Keratinocyte (primary cell): ENCODE measurements around the gene SIGLEC6. TPM values are rescaled to one million over a fixed set of nuclear protein-coding genes. Genes with fewer than 3 reads are reported as not detected.

Source experiments
- DNase-seq: peaks from one replicate; pipeline ENCODE4 v3.0.0-alpha.2; 2011; ENCODE audit warnings: low read depth, missing footprints, low spot score
- FAIRE-seq: peaks from 2 replicates; lab custom pipeline; 2011; peaks lifted over from hg19 to GRCh38; lab: Jason Lieb, UNC
- H2AFZ ChIP-seq: 2 replicates; pipeline ENCODE4 v1.6.0; 2012; ENCODE audit warnings: low read length, control low read depth, inconsistent platforms; ENCODE audit not compliant: control insufficient read depth
- H3K27ac ChIP-seq: 2 replicates; pipeline ENCODE4 v1.5.1; 2011; ENCODE audit warnings: low read length; ENCODE audit not compliant: control insufficient read depth, insufficient read depth
- H3K27me3 ChIP-seq: 3 replicates; pipeline ENCODE4 v1.6.0; 2011; ENCODE audit warnings: low read length; ENCODE audit not compliant: control insufficient read depth, insufficient read depth; ENCODE audit errors: extremely low read depth
- H3K36me3 ChIP-seq, 2 experiments: 2 replicates in 1 of 2; 3 replicates in 1 of 2; pipeline ENCODE4 v1.5.1; 2011; ENCODE audit warnings: low read length in 2 of 2, mild to moderate bottlenecking in 1 of 2; ENCODE audit not compliant: control insufficient read depth in 2 of 2, insufficient read depth in 2 of 2; ENCODE audit errors: extremely low read depth in 1 of 2
- H3K4me1 ChIP-seq: 3 replicates; pipeline ENCODE4 v1.5.1; 2011; ENCODE audit warnings: low read length; ENCODE audit not compliant: control insufficient read depth, insufficient read depth; ENCODE audit errors: extremely low read depth
- H3K4me2 ChIP-seq: 3 replicates; pipeline ENCODE4 v1.6.0; 2011; ENCODE audit warnings: low read depth, low read length; ENCODE audit not compliant: control insufficient read depth, insufficient read depth; ENCODE audit errors: extremely low read depth
- H3K4me3 ChIP-seq, 3 experiments: fragments of 200-600 bp in 1 of 3; sonication (generic) in 1 of 3; 2 replicates in 2 of 3; 3 replicates in 1 of 3; pipeline ENCODE4 v1.5.1; 2011 to 2016; ENCODE audit warnings: low read length in 3 of 3, mild to moderate bottlenecking in 3 of 3, control low read depth in 2 of 3, inconsistent platforms in 1 of 3, low read depth in 1 of 3, mixed read lengths in 1 of 3, mixed run types in 1 of 3, moderate library complexity in 1 of 3; ENCODE audit not compliant: control insufficient read depth in 2 of 3, insufficient read depth in 2 of 3; ENCODE audit errors: extremely low read depth in 1 of 3
- H3K79me2 ChIP-seq: 2 replicates; pipeline ENCODE4 v1.6.0; 2012; ENCODE audit warnings: low read length; ENCODE audit not compliant: control insufficient read depth, insufficient read depth
- H3K9ac ChIP-seq: 3 replicates; pipeline ENCODE4 v1.6.0; 2011; ENCODE audit warnings: low read length; ENCODE audit not compliant: control insufficient read depth, insufficient read depth; ENCODE audit errors: extremely low read depth
- H3K9me1 ChIP-seq: 3 replicates; pipeline ENCODE4 v1.6.0; 2011; ENCODE audit warnings: low read length; ENCODE audit not compliant: control insufficient read depth, insufficient read depth; ENCODE audit errors: extremely low read depth
- H3K9me3 ChIP-seq: 2 replicates; pipeline ENCODE4 v1.5.1; 2012; ENCODE audit warnings: low read depth, low read length; ENCODE audit not compliant: control insufficient read depth
- H4K20me1 ChIP-seq: 3 replicates; pipeline ENCODE4 v1.6.0; 2011; ENCODE audit warnings: low read length; ENCODE audit not compliant: control insufficient read depth, insufficient read depth; ENCODE audit errors: extremely low read depth
- CTCF ChIP-seq, 3 experiments: IDR thresholded peaks in 1 of 3; conservative IDR thresholded peaks in 1 of 3; optimal IDR thresholded peaks in 1 of 3; 2 replicates in 2 of 3; 3 replicates in 1 of 3; pipeline versions ENCODE3 to v1.5.1; 2011; ENCODE audit warnings: low read length in 3 of 3, mild to moderate bottlenecking in 3 of 3, moderate library complexity in 2 of 3, control low read depth in 1 of 3, inconsistent platforms in 1 of 3; ENCODE audit not compliant: insufficient read depth in 2 of 3; ENCODE audit errors: extremely low read depth in 1 of 3
- EZH2 ChIP-seq: IDR thresholded peaks from one replicate; pipeline ENCODE4 v1.6.1; 2012; ENCODE audit warnings: inconsistent platforms, mild to moderate bottlenecking, low read length, moderate library complexity
- dilution Hi-C: fragments of 300-500 bp; cut with MboI; formaldehyde crosslinking; loops from one replicate; pipeline ENCODE4 v1.7.0; 2020; ENCODE audit warnings: low sequenced_read_pairs; ENCODE audit not compliant: extremely low pct_ligation_motif_present
- polyA plus RNA-seq, 5 experiments: library from polyadenylated mRNA; depleted of rRNA in 3 of 5; stranded (reverse) in 3 of 5; stranded (forward) in 1 of 5; unstranded in 1 of 5; fragments of >200 nt; gene quantifications; 1 replicate in 1 of 5; 2 replicates in 3 of 5; 3 replicates in 1 of 5; pipeline versions ENCODE4 v1.2.1 to v1.2.3, GENCODE V29; 2011 to 2012; ENCODE audit warnings: missing spikeins in 2 of 5, low read depth in 1 of 5, low replicate concordance in 1 of 5
- small RNA-seq, 3 experiments: library from RNA; depleted of rRNA; stranded (forward); fragments of <200 nt; gene quantifications; one replicate each; pipeline ENCODE3, GENCODE V24; 2012; ENCODE audit warnings: low read depth in 3 of 3, low replicate concordance in 1 of 3; ENCODE audit not compliant: insufficient read length in 3 of 3

The SIGLEC6 gene
- polyA plus RNA-seq, 1 donor (not counting 4 experiments of a cell fraction or from before 2014, with no cell fraction given), result not detected

- H3K36me3 ChIP-seq, result no peaks in the 10 kb centered on the region
- H3K9me1 ChIP-seq, result no peaks in the 10 kb centered on the region
- dilution Hi-C loops, result no loop called here
- H3K9me3 ChIP-seq, result no peaks in the 10 kb centered on the region
- no peaks in the 10 kb centered on the region for H3K4me1 ChIP-seq
- FAIRE-seq (no peak), DNase-seq (no peak)
- H3K27me3 ChIP-seq, result no peaks in the 10 kb centered on the region
- no peaks in the 10 kb centered on the region for H4K20me1 ChIP-seq
- no peak overlapping the region for H3K9ac ChIP-seq
- no peaks in the 10 kb centered on the region for H3K79me2 ChIP-seq
- H3K4me2 ChIP-seq, result no peak overlapping the region
- H2AFZ ChIP-seq, result no peak overlapping the region
- no peak overlapping the region for H3K27ac ChIP-seq
- TF ChIP-seq EZH2 (no peak), CTCF (optimal IDR thresholded peaks at IDR 0.05 in 1 of 3, IDR thresholded peaks at IDR 0.05 in 1 of 3, conservative IDR thresholded peaks at IDR 0.05 in 1 of 3; ENCODE audit: extremely low read depth in 1 of 3, insufficient read depth in 2 of 3, low read length in 3 of 3) (no peak)
- no peak overlapping the region for H3K4me3 ChIP-seq
Measured at GRCh38 chr19:51468545-51468920, 62.9 kb downstream of the SIGLEC6 start.

- Histone ChIP-seq H3K9me1 (no peaks in the 10 kb centered on the region), H3K36me3 (no peaks in the 10 kb centered on the region), H3K4me1 (no peaks in the 10 kb centered on the region), H3K79me2 (no peaks in the 10 kb centered on the region), H3K9me3 (no peaks in the 10 kb centered on the region), H3K4me2 (no peak overlapping the region), H3K4me3 (no peak overlapping the region), H3K9ac (no peak overlapping the region), H3K27me3 (no peaks in the 10 kb centered on the region), H2AFZ (no peak overlapping the region), H3K27ac (no peak overlapping the region), H4K20me1 (no peaks in the 10 kb centered on the region)
- no peak for TF ChIP-seq CTCF (optimal IDR thresholded peaks at IDR 0.05 in 1 of 3, IDR thresholded peaks at IDR 0.05 in 1 of 3, conservative IDR thresholded peaks at IDR 0.05 in 1 of 3; ENCODE audit: extremely low read depth in 1 of 3, insufficient read depth in 2 of 3, low read length in 3 of 3)
- no peak for TF ChIP-seq EZH2
- DNase-seq (no peak), FAIRE-seq (no peak)
- dilution Hi-C loops, result no loop called here
Measured at GRCh38 chr19:51467864-51468544, 63.5 kb downstream of the SIGLEC6 start.

Small RNA genes within 50 kb of the gene (small RNA-seq; reads per million reads assigned to genes)
- gene AC020914.3, result 0 reads per million in 3 experiments

Other genes starting within 250 kb of the SIGLEC6 start
- not detected in 3 replicates for gene IGLON5, start 220.0 kb downstream of the SIGLEC6 start, polyA plus RNA-seq
- gene VSIG10L, start 189.5 kb downstream of the SIGLEC6 start, polyA plus RNA-seq, result 1.2 to 2.0 TPM (median 1.5 TPM) in 3 replicates
- gene ETFB, start 165.3 kb downstream of the SIGLEC6 start, polyA plus RNA-seq, result 95.2 to 115 TPM (median 102 TPM) in 3 replicates
- gene CLDND2, start 162.7 kb downstream of the SIGLEC6 start, polyA plus RNA-seq, result 0.37 to 1.1 TPM in 2 of 3 replicates, not detected in the other
- not detected in 3 replicates for gene NKG7, start 159.0 kb downstream of the SIGLEC6 start, polyA plus RNA-seq
- not detected in 3 replicates for gene LIM2, start 143.7 kb downstream of the SIGLEC6 start, polyA plus RNA-seq
- gene C19orf84, start 141.1 kb downstream of the SIGLEC6 start, polyA plus RNA-seq, result not detected in 3 replicates
- not detected in 3 replicates for gene SIGLEC10, start 114.0 kb downstream of the SIGLEC6 start, polyA plus RNA-seq
- not detected in 3 replicates for gene SIGLEC8, start 73.2 kb downstream of the SIGLEC6 start, polyA plus RNA-seq
- gene CEACAM18, start 53.1 kb downstream of the SIGLEC6 start, polyA plus RNA-seq, result not detected in 3 replicates
- gene SIGLEC12, start 29.9 kb downstream of the SIGLEC6 start, polyA plus RNA-seq, result not detected in 3 replicates
- 2.3 to 3.8 TPM (median 3.2 TPM) in 3 replicates for gene ZNF175, start 39.6 kb upstream of the SIGLEC6 start, polyA plus RNA-seq
- not detected in 3 replicates for gene SIGLEC5, start 98.7 kb upstream of the SIGLEC6 start, polyA plus RNA-seq
- gene SIGLEC14, start 115.2 kb upstream of the SIGLEC6 start, polyA plus RNA-seq, result not detected in 3 replicates
- 3.9 to 9.4 TPM (median 4.3 TPM) in 3 replicates for gene SPACA6, start 161.7 kb upstream of the SIGLEC6 start, polyA plus RNA-seq
- gene HAS1, start 192.3 kb upstream of the SIGLEC6 start, polyA plus RNA-seq, result 0.33 to 5.0 TPM (median 0.56 TPM) in 3 replicates
- 2.4 to 7.7 TPM (median 3.0 TPM) in 3 replicates for gene FPR1, start 220.2 kb upstream of the SIGLEC6 start, polyA plus RNA-seq
- 0.03 to 0.06 TPM (median 0.05 TPM) in 3 replicates for gene FPR2, start 229.5 kb upstream of the SIGLEC6 start, polyA plus RNA-seq